Measurements from ENCODE around the gene SEC24C. TPM values are rescaled to one million over a fixed set of nuclear protein-coding genes. Genes with fewer than 3 reads are reported as not detected.

SEC24C gene
- total and polyA plus RNA-seq, 8 donors, result 23.3 to 42.5 (median 32.8) TPM

Other genes starting within 250 kb of the SEC24C start
- gene PPP3CB, start 248.3 kb upstream of the SEC24C start, total RNA-seq, result 10 to 100 TPM; 13.6 to 25.2 (median 17.6) TPM
- gene PPP3CB, start 248.3 kb upstream of the SEC24C start, polyA plus RNA-seq, result 10 to 100 TPM; 18.6 to 29.9 TPM
- gene USP54, start 153.0 kb upstream of the SEC24C start, total RNA-seq, result 10 to 100 TPM; 14.8 to 49.9 (median 27.4) TPM
- 10 to 100 TPM; 12.1 to 15.6 TPM for gene USP54, start 153.0 kb upstream of the SEC24C start, polyA plus RNA-seq
- gene MYOZ1, start 102.9 kb upstream of the SEC24C start, total RNA-seq, result under 1 TPM in 2 of 6 donors, not detected in 4; 0.21 to 0.31 TPM
- gene MYOZ1, start 102.9 kb upstream of the SEC24C start, polyA plus RNA-seq, result 1 to 10 TPM in 1 of 2 donors, under 1 TPM in 1; 0.11 to 1.2 TPM
- gene SYNPO2L, start 88.3 kb upstream of the SEC24C start, total RNA-seq, result under 1 TPM in 1 of 6 donors, not detected in 5; 0.31 TPM
- gene SYNPO2L, start 88.3 kb upstream of the SEC24C start, polyA plus RNA-seq, result under 1 TPM; 0.02 to 0.04 TPM
- gene AGAP5, start 46.3 kb upstream of the SEC24C start, total RNA-seq, result 1 to 10 TPM; 4.3 to 8.7 (median 7.0) TPM
- 10 to 100 TPM; 11.8 to 18.4 TPM for gene AGAP5, start 46.3 kb upstream of the SEC24C start, polyA plus RNA-seq
- gene CHCHD1, start 37.7 kb downstream of the SEC24C start, total RNA-seq, result 1 to 10 TPM; 4.4 to 9.6 (median 7.3) TPM
- 10 to 100 TPM; 26.3 to 31.7 TPM for gene CHCHD1, start 37.7 kb downstream of the SEC24C start, polyA plus RNA-seq
- 10 to 100 TPM; 20.7 to 73.3 (median 38.0) TPM for gene ZSWIM8, start 41.2 kb downstream of the SEC24C start, total RNA-seq
- 100 to 1,000 TPM; 160 to 187 TPM for gene ZSWIM8, start 41.2 kb downstream of the SEC24C start, polyA plus RNA-seq
- 10 to 100 TPM in 3 of 6 donors, 1 to 10 TPM in 3; 7.8 to 20.5 (median 10.2) TPM for gene NDST2, start 67.2 kb downstream of the SEC24C start, total RNA-seq
- 10 to 100 TPM; 12.6 to 17.7 TPM for gene NDST2, start 67.2 kb downstream of the SEC24C start, polyA plus RNA-seq
- gene CAMK2G, start 130.2 kb downstream of the SEC24C start, total RNA-seq, result 10 to 100 TPM in 1 of 6 donors, 1 to 10 TPM in 5; 5.3 to 10.5 (median 7.6) TPM
- gene CAMK2G, start 130.2 kb downstream of the SEC24C start, polyA plus RNA-seq, result 10 to 100 TPM in 1 of 2 donors, 1 to 10 TPM in 1; 9.0 to 18.4 TPM
- gene PLAU, start 166.8 kb downstream of the SEC24C start, total RNA-seq, result 10 to 100 TPM in 2 of 6 donors, 1 to 10 TPM in 4; 1.5 to 16.3 (median 3.6) TPM
- 1 to 10 TPM; 3.0 to 6.4 TPM for gene PLAU, start 166.8 kb downstream of the SEC24C start, polyA plus RNA-seq